DOHH2 (cell line): Measurements from ENCODE around the gene BLTP3A.

Experiments used
- CTCF ChIP-seq: fragments of 200-600 bp; sonication (generic); IDR thresholded peaks from one replicate; pipeline ENCODE4 v1.5.1; 2014; ENCODE audit warnings: antibody characterized with exemption, mild to moderate bottlenecking, low read depth, low read length; ENCODE audit not compliant: poor library complexity, severe bottlenecking
- EZH2phosphoT487 ChIP-seq: fragments of 200-600 bp; sonication (generic); IDR thresholded peaks from 2 replicates; pipeline ENCODE4 v1.6.1; 2017; ENCODE audit warnings: borderline replicate concordance, mild to moderate bottlenecking, antibody characterized with exemption, low read length, moderate library complexity, mixed read lengths

DNA sequence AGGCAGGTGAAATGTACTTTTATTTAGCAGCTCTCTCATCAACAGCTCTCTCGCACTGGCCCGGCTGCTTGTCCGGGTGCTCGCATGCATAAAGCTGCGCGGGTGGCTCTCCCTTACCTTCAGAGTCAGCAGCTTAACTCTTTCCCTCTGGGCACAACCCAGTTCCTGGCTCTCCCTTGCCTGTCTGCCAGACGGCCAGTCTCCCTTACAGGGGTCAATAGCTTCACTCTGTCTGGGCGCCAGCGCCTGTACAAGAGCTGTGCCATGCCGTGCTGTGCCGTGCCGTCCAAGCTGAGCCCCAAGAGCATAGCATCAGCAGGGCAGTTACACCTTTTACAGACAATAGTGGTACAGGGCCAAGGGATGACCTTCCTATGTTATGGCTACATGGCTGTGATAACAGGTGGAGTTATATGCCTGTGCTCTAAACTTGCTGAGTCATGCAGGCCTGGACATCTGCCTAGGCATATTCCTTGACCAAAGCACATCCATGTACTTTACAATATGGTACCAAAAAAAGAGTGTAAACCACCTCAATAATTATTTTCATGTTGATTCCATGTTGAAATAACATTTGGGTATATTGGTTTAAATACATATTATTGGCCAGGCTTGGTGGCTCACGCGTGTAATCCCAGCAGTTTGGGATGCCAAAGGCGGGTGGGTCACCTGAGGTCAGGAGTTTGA lies 47.9 kb downstream of the BLTP3A start:
- TF ChIP-seq CTCF = no peak
- no peak for TF ChIP-seq EZH2phosphoT487
